Measurements from ENCODE around the gene TRIO.

Gene TRIO

GRCh38 chr5:14332038-14332631 lies 189.0 kb downstream of the TRIO start:
- Histone ChIP-seq H3K27me3 (ENCODE audit: control insufficient read depth in 1 of 2, insufficient read depth in 2 of 2, low read length in 2 of 2) (no peaks in the 10 kb centered on the region), H3K9me3 (ENCODE audit: low read length) (no peaks in the 10 kb centered on the region), H3K27ac (ENCODE audit: low read depth, low read length) (no peak overlapping the region), H3K36me3 (ENCODE audit: insufficient read depth, low read length) (peaks cover 33% of the 10 kb centered on the region), H3K4me1 (ENCODE audit: insufficient read depth, low read length) (no peaks in the 10 kb centered on the region), H3K4me3 (ENCODE audit: low read depth in 1 of 2, low read length in 2 of 2) (no peak overlapping the region), H3K9ac (ENCODE audit: low read length) (no peak overlapping the region)

GRCh38 chr5:14332746-14333145 lies 189.6 kb downstream of the TRIO start:
- Histone ChIP-seq H3K4me1 (ENCODE audit: insufficient read depth, low read length) (no peaks in the 10 kb centered on the region), H3K27me3 (ENCODE audit: control insufficient read depth in 1 of 2, insufficient read depth in 2 of 2, low read length in 2 of 2) (no peaks in the 10 kb centered on the region), H3K36me3 (ENCODE audit: insufficient read depth, low read length) (peaks cover 39% of the 10 kb centered on the region), H3K9ac (ENCODE audit: low read length) (no peak overlapping the region), H3K4me3 (ENCODE audit: low read depth in 1 of 2, low read length in 2 of 2) (no peak overlapping the region), H3K9me3 (ENCODE audit: low read length) (no peaks in the 10 kb centered on the region), H3K27ac (ENCODE audit: low read depth, low read length) (no peak overlapping the region)

- Histone ChIP-seq H3K27me3 (ENCODE audit: control insufficient read depth in 1 of 2, insufficient read depth in 2 of 2, low read length in 2 of 2) (no peaks in the 10 kb centered on the region), H3K27ac (ENCODE audit: low read depth, low read length) (no peak overlapping the region), H3K9ac (ENCODE audit: low read length) (no peak overlapping the region), H3K9me3 (ENCODE audit: low read length) (no peaks in the 10 kb centered on the region), H3K36me3 (ENCODE audit: insufficient read depth, low read length) (peaks cover 54% of the 10 kb centered on the region), H3K4me1 (ENCODE audit: insufficient read depth, low read length) (peaks cover 13% of the 10 kb centered on the region), H3K4me3 (ENCODE audit: low read depth in 1 of 2, low read length in 2 of 2) (no peak overlapping the region)
Measured at GRCh38 chr5:14337593-14337992, 194.5 kb downstream of the TRIO start.

- Histone ChIP-seq H3K36me3 (ENCODE audit: insufficient read depth, low read length) (peaks cover 44% of the 10 kb centered on the region), H3K27me3 (ENCODE audit: control insufficient read depth in 1 of 2, insufficient read depth in 2 of 2, low read length in 2 of 2) (no peaks in the 10 kb centered on the region), H3K4me3 (ENCODE audit: low read depth in 1 of 2, low read length in 2 of 2) (no peak overlapping the region), H3K27ac (ENCODE audit: low read depth, low read length) (no peak overlapping the region), H3K9me3 (ENCODE audit: low read length) (no peaks in the 10 kb centered on the region), H3K9ac (ENCODE audit: low read length) (no peak overlapping the region), H3K4me1 (ENCODE audit: insufficient read depth, low read length) (peaks cover 13% of the 10 kb centered on the region)
Measured at GRCh38 chr5:14339468-14339867, 196.3 kb downstream of the TRIO start.

GRCh38 chr5:14341571-14342230 lies 198.6 kb downstream of the TRIO start:
- Histone ChIP-seq H3K9me3 (ENCODE audit: low read length) (no peaks in the 10 kb centered on the region), H3K27ac (ENCODE audit: low read depth, low read length) (no peak overlapping the region), H3K4me1 (ENCODE audit: insufficient read depth, low read length) (peaks cover 13% of the 10 kb centered on the region), H3K9ac (ENCODE audit: low read length) (no peak overlapping the region), H3K36me3 (ENCODE audit: insufficient read depth, low read length) (peaks cover 30% of the 10 kb centered on the region), H3K27me3 (ENCODE audit: control insufficient read depth in 1 of 2, insufficient read depth in 2 of 2, low read length in 2 of 2) (no peaks in the 10 kb centered on the region), H3K4me3 (ENCODE audit: low read depth in 1 of 2, low read length in 2 of 2) (no peak overlapping the region)

- H3K9me3 ChIP-seq (ENCODE audit: low read length) = no peaks in the 10 kb centered on the region
- no peak overlapping the region for H3K27ac ChIP-seq (ENCODE audit: low read depth, low read length)
- H3K36me3 ChIP-seq (ENCODE audit: insufficient read depth, low read length) = peaks cover 24% of the 10 kb centered on the region
- peaks cover 14% of the 10 kb centered on the region for H3K4me1 ChIP-seq (ENCODE audit: insufficient read depth, low read length)
- H3K27me3 ChIP-seq (ENCODE audit: control insufficient read depth in 1 of 2, insufficient read depth in 2 of 2, low read length in 2 of 2) = no peaks in the 10 kb centered on the region
- no peak overlapping the region for H3K9ac ChIP-seq (ENCODE audit: low read length)
- H3K4me3 ChIP-seq (ENCODE audit: low read depth in 1 of 2, low read length in 2 of 2) = no peak overlapping the region
Measured at GRCh38 chr5:14342306-14342705, 199.2 kb downstream of the TRIO start.

GRCh38 chr5:14343376-14343775 lies 200.2 kb downstream of the TRIO start:
- H3K27me3 ChIP-seq (ENCODE audit: control insufficient read depth in 1 of 2, insufficient read depth in 2 of 2, low read length in 2 of 2) = no peaks in the 10 kb centered on the region
- H3K4me1 ChIP-seq (ENCODE audit: insufficient read depth, low read length) = peaks cover 25% of the 10 kb centered on the region
- H3K4me3 ChIP-seq (ENCODE audit: low read depth in 1 of 2, low read length in 2 of 2) = no peak overlapping the region
- H3K36me3 ChIP-seq (ENCODE audit: insufficient read depth, low read length) = peaks cover 14% of the 10 kb centered on the region
- H3K9ac ChIP-seq (ENCODE audit: low read length) = no peak overlapping the region
- no peaks in the 10 kb centered on the region for H3K9me3 ChIP-seq (ENCODE audit: low read length)
- H3K27ac ChIP-seq (ENCODE audit: low read depth, low read length) = no peak overlapping the region

- Histone ChIP-seq H3K9me3 (ENCODE audit: low read length) (no peaks in the 10 kb centered on the region), H3K9ac (ENCODE audit: low read length) (no peak overlapping the region), H3K27me3 (ENCODE audit: control insufficient read depth in 1 of 2, insufficient read depth in 2 of 2, low read length in 2 of 2) (no peaks in the 10 kb centered on the region), H3K36me3 (ENCODE audit: insufficient read depth, low read length) (peaks cover 4% of the 10 kb centered on the region), H3K4me1 (ENCODE audit: insufficient read depth, low read length) (peaks cover 12% of the 10 kb centered on the region), H3K4me3 (ENCODE audit: low read depth in 1 of 2, low read length in 2 of 2) (no peak overlapping the region), H3K27ac (ENCODE audit: low read depth, low read length) (no peak overlapping the region)
Measured at GRCh38 chr5:14347522-14347921, 204.4 kb downstream of the TRIO start.

- Histone ChIP-seq H3K27me3 (ENCODE audit: control insufficient read depth in 1 of 2, insufficient read depth in 2 of 2, low read length in 2 of 2) (no peaks in the 10 kb centered on the region), H3K36me3 (ENCODE audit: insufficient read depth, low read length) (peaks cover 4% of the 10 kb centered on the region), H3K4me3 (ENCODE audit: low read depth in 1 of 2, low read length in 2 of 2) (no peak overlapping the region), H3K4me1 (ENCODE audit: insufficient read depth, low read length) (peaks cover 12% of the 10 kb centered on the region), H3K9me3 (ENCODE audit: low read length) (no peaks in the 10 kb centered on the region), H3K9ac (ENCODE audit: low read length) (no peak overlapping the region), H3K27ac (ENCODE audit: low read depth, low read length) (no peak overlapping the region)
Measured at GRCh38 chr5:14348142-14348541, 205.0 kb downstream of the TRIO start.

GRCh38 chr5:14349029-14349428 lies 205.9 kb downstream of the TRIO start:
- no peak overlapping the region for H3K9ac ChIP-seq (ENCODE audit: low read length)
- no peak overlapping the region for H3K4me3 ChIP-seq (ENCODE audit: low read depth in 1 of 2, low read length in 2 of 2)
- no peaks in the 10 kb centered on the region for H3K9me3 ChIP-seq (ENCODE audit: low read length)
- H3K27ac ChIP-seq (ENCODE audit: low read depth, low read length) = no peak overlapping the region
- peaks cover 12% of the 10 kb centered on the region for H3K4me1 ChIP-seq (ENCODE audit: insufficient read depth, low read length)
- peaks cover 4% of the 10 kb centered on the region for H3K36me3 ChIP-seq (ENCODE audit: insufficient read depth, low read length)
- no peaks in the 10 kb centered on the region for H3K27me3 ChIP-seq (ENCODE audit: control insufficient read depth in 1 of 2, insufficient read depth in 2 of 2, low read length in 2 of 2)

GRCh38 chr5:14351086-14351661 lies 208.0 kb downstream of the TRIO start:
- peaks cover 21% of the 10 kb centered on the region for H3K4me1 ChIP-seq (ENCODE audit: insufficient read depth, low read length)
- peaks cover 4% of the 10 kb centered on the region for H3K36me3 ChIP-seq (ENCODE audit: insufficient read depth, low read length)
- H3K9ac ChIP-seq (ENCODE audit: low read length) = no peak overlapping the region
- no peaks in the 10 kb centered on the region for H3K27me3 ChIP-seq (ENCODE audit: control insufficient read depth in 1 of 2, insufficient read depth in 2 of 2, low read length in 2 of 2)
- H3K9me3 ChIP-seq (ENCODE audit: low read length) = no peaks in the 10 kb centered on the region
- no peak overlapping the region for H3K4me3 ChIP-seq (ENCODE audit: low read depth in 1 of 2, low read length in 2 of 2)
- H3K27ac ChIP-seq (ENCODE audit: low read depth, low read length) = no peak overlapping the region

All from muscle layer of colon (tissue), 2 donors.